ENCODE data around the gene DSE.

The DSE gene

GRCh38 chr6:116380346-116380745 lies 9.6 kb downstream of the DSE start:
- no peak for DNase-seq (ENCODE audit: extremely low read depth, low read depth)
- no peak for TF ChIP-seq CTCF (IDR thresholded peaks at IDR 0.05; ENCODE audit: low read depth, low read length)

GRCh38 chr6:116381000-116381399 lies 10.3 kb downstream of the DSE start:
- no peak for DNase-seq (ENCODE audit: extremely low read depth, low read depth)
- no peak for TF ChIP-seq CTCF (IDR thresholded peaks at IDR 0.05; ENCODE audit: low read depth, low read length)

GRCh38 chr6:116382587-116382986 lies 11.8 kb downstream of the DSE start:
- no peak for DNase-seq (ENCODE audit: extremely low read depth, low read depth)
- no peak for TF ChIP-seq CTCF (IDR thresholded peaks at IDR 0.05; ENCODE audit: low read depth, low read length)

- no peak for DNase-seq (ENCODE audit: extremely low read depth, low read depth)
- no peak for TF ChIP-seq CTCF (IDR thresholded peaks at IDR 0.05; ENCODE audit: low read depth, low read length)
Measured at GRCh38 chr6:116384727-116385458, 14.1 kb downstream of the DSE start.

GRCh38 chr6:116385459-116385802 lies 14.7 kb downstream of the DSE start:
- TF ChIP-seq CTCF (IDR thresholded peaks at IDR 0.05; ENCODE audit: low read depth, low read length), result no peak
- no peak for DNase-seq (ENCODE audit: extremely low read depth, low read depth)

GRCh38 chr6:116385921-116386320 lies 15.2 kb downstream of the DSE start:
- no peak for TF ChIP-seq CTCF (IDR thresholded peaks at IDR 0.05; ENCODE audit: low read depth, low read length)
- DNase-seq (ENCODE audit: extremely low read depth, low read depth), result no peak

- peak; percentile 75 for DNase-seq (ENCODE audit: extremely low read depth, low read depth)
- TF ChIP-seq CTCF (IDR thresholded peaks at IDR 0.05; ENCODE audit: low read depth, low read length), result no peak
Measured at GRCh38 chr6:116386581-116387299, 16.0 kb downstream of the DSE start.
